Spleen (tissue), 7 donors: ENCODE measurements around the gene TTC39B.

Source experiments
- POLR2A ChIP-seq, 3 donors: fragments of 450-650 bp; IDR thresholded peaks; one replicate each; pipeline ENCODE4 v1.5.1; 2017; ENCODE audit warnings: antibody characterized with exemption in 3 of 3, mild to moderate bottlenecking in 1 of 3
- TF ChIP-seq, protein P1 (sequence below), 11 experiments: fragments of 200-600 bp in 7 of 11; fragments of 450-650 bp in 4 of 11; sonication (generic) in 4 of 11; IDR thresholded peaks in 8 of 11; conservative IDR thresholded peaks in 3 of 11; 1 replicate in 7 of 11; 2 replicates in 4 of 11; pipeline versions ENCODE4 v1.4.0 to v1.8.0; 2016 to 2021; ENCODE audit warnings: antibody characterized with exemption in 11 of 11, inconsistent platforms in 4 of 11, mild to moderate bottlenecking in 1 of 11
- donor health status: DM: no; HTN: no; CAD: no; lungs with moderate emphysema.
- donor health status: DM: no; HTN: no; CAD: no.
- donor health status: DM: no; HTN: no; CAD: no.

DNA sequence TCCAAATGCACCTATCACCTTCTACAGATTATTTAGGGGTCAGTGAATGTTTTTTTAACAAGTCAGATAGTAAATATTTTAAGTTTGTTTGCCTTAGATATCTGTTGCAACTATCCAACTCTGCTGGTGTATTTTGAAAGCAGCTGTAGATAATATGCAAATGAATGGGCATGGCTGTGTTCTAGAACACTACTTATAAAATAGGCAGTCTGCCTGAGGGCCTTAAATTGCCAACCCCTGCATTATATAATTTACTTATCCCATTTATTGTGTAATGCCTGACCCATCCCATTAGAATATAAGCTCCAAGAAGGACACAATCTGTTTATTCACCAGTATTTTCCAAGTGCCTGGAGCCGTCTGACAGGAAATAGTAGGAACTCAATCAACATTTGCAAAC is 149.0 kb downstream of the TTC39B start:
- no peak for TF ChIP-seq POLR2A (IDR thresholded peaks at IDR 0.05)
- TF ChIP-seq, protein P1, sequence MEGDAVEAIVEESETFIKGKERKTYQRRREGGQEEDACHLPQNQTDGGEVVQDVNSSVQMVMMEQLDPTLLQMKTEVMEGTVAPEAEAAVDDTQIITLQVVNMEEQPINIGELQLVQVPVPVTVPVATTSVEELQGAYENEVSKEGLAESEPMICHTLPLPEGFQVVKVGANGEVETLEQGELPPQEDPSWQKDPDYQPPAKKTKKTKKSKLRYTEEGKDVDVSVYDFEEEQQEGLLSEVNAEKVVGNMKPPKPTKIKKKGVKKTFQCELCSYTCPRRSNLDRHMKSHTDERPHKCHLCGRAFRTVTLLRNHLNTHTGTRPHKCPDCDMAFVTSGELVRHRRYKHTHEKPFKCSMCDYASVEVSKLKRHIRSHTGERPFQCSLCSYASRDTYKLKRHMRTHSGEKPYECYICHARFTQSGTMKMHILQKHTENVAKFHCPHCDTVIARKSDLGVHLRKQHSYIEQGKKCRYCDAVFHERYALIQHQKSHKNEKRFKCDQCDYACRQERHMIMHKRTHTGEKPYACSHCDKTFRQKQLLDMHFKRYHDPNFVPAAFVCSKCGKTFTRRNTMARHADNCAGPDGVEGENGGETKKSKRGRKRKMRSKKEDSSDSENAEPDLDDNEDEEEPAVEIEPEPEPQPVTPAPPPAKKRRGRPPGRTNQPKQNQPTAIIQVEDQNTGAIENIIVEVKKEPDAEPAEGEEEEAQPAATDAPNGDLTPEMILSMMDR (IDR thresholded peaks at IDR 0.05 in 8 of 11, conservative IDR thresholded peaks at IDR 0.05 in 3 of 11): no peak
